Activated CD8-positive, alpha-beta T cell treated with anti-CD3 and anti-CD28 coated beads for 36 hours (primary cell): ENCODE data around the gene EYA4. TPM values are rescaled to one million over a fixed set of nuclear protein-coding genes. Genes with fewer than 3 reads are reported as not detected.

Experiments
- ATAC-seq: fragments of 200-7000 bp; cut with Tn5 transposase; one replicate; pipeline ENCODE4 v1.10.0; 2021; ENCODE audit warnings: mild to moderate bottlenecking, moderate library complexity
- CTCF ChIA-PET: fragments of 350-600 bp; sonication (Branson Sonifier 250); formaldehyde crosslinking; loops from one replicate; lab custom pipeline; 2021; ENCODE audit warnings: antibody characterized with exemption; lab: Charles Lee
- POLR2A ChIA-PET: fragments of 350-600 bp; sonication (Branson Sonifier 250); formaldehyde crosslinking; loops from one replicate; lab custom pipeline; 2021; ENCODE audit warnings: antibody characterized with exemption; lab: Charles Lee
- DNase-seq: peaks from one replicate; pipeline ENCODE4 v3.0.0-alpha.2; 2020
- H3K27ac Mint-ChIP-seq: one replicate; pipeline ENCODE4 v1.8.0; 2021; ENCODE audit warnings: mild to moderate bottlenecking, mixed read lengths
- H3K27me3 Mint-ChIP-seq: one replicate; pipeline ENCODE4 v1.8.0; 2021; ENCODE audit warnings: mixed read lengths
- H3K36me3 Mint-ChIP-seq: one replicate; pipeline ENCODE4 v1.8.0; 2021; ENCODE audit warnings: low read depth, mixed read lengths
- H3K4me1 Mint-ChIP-seq: one replicate; pipeline ENCODE4 v1.8.0; 2021; ENCODE audit warnings: low read depth, mixed read lengths
- H3K4me3 Mint-ChIP-seq: one replicate; pipeline ENCODE4 v1.8.0; 2021; ENCODE audit warnings: mild to moderate bottlenecking, moderate library complexity, mixed read lengths
- H3K9me3 Mint-ChIP-seq: one replicate; pipeline ENCODE4 v1.8.0; 2021; ENCODE audit warnings: mixed read lengths
- CTCF ChIP-seq: fragments of 200-600 bp; IDR thresholded peaks from one replicate; pipeline ENCODE4 v1.8.0; 2022; ENCODE audit warnings: antibody characterized with exemption, mild to moderate bottlenecking
- intact Hi-C: fragments of 100-400 bp; cut with micrococcal nuclease; formaldehyde crosslinking; loops from one replicate; pipeline ENCODE4 v1.10.0; 2022
- total RNA-seq, 2 experiments: library from RNA; stranded (reverse); gene quantifications; one replicate each; pipeline ENCODE4 v1.2.3, GENCODE V29; 2021

The EYA4 gene
- total RNA-seq, 2 experiments from 2014 or later = not detected

- ChIA-PET CTCF (no interaction called here), POLR2A (no interaction called here)
- intact Hi-C loops = no loop called here
- no peaks in the 10 kb centered on the region for H3K9me3 Mint-ChIP-seq
- DNase-seq (no peak), ATAC-seq (no peak)
- peaks cover 7% of the 10 kb centered on the region for H3K27me3 Mint-ChIP-seq
- no peak for TF ChIP-seq CTCF
- H3K4me3 Mint-ChIP-seq = no peak overlapping the region
- no peaks in the 10 kb centered on the region for H3K4me1 Mint-ChIP-seq
- H3K27ac Mint-ChIP-seq = no peak overlapping the region
- no peaks in the 10 kb centered on the region for H3K36me3 Mint-ChIP-seq
Observed at GRCh38 chr6:133546098-133546497, 304.9 kb downstream of the EYA4 start.

- ChIA-PET CTCF (interaction anchor here (0.6 kb wide), 1 partner anchor 457 kb away, joined by 3 read pairs; no protein-coding TSS in a partner anchor), POLR2A (no interaction called here)
- peaks cover 7% of the 10 kb centered on the region for H3K27me3 Mint-ChIP-seq
- ATAC-seq (no peak), DNase-seq (peak; percentile 7)
- no peak overlapping the region for H3K27ac Mint-ChIP-seq
- no peaks in the 10 kb centered on the region for H3K36me3 Mint-ChIP-seq
- no peak overlapping the region for H3K4me3 Mint-ChIP-seq
- no peak for TF ChIP-seq CTCF
- intact Hi-C loops = no loop called here
- H3K9me3 Mint-ChIP-seq = no peaks in the 10 kb centered on the region
- no peaks in the 10 kb centered on the region for H3K4me1 Mint-ChIP-seq
Observed at GRCh38 chr6:133547136-133547535, 306.0 kb downstream of the EYA4 start.

DNA sequence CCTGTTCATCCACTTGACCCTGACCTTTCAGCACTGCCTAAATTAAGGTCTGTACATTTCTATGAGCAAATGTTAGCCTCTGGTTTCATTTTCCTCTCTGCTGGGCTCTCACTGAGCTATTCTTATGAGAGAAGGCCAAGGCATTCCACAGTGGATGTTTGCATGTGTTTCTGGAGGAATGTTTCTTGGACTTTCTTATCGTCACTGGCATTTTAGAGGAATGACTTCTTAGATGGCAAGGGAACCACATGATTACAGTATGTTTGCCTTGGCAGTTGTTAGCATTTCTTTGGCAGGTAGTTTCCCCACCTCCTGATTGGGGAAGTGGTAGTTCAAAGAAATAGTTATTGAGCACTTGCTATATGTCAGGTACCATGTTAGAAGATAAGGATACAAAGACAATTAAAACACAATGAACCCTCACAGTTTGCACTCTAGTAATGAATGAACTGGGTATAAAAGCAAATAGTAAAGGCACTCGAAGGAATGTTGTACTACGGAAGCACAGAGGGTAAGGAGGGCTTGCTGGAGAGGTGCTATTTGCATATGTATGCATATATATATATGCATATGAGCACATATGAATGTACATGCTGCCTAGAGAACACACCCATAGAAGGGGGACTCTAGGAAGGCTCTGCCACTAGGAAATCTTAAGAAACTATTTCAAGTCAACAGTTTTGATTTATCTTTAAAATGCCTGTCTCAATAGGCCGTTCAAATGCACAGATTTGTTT is 307.4 kb downstream of the EYA4 start:
- H3K27me3 Mint-ChIP-seq = peaks cover 2% of the 10 kb centered on the region
- intact Hi-C loops = no loop called here
- H3K4me1 Mint-ChIP-seq = no peaks in the 10 kb centered on the region
- no peak for TF ChIP-seq CTCF
- H3K9me3 Mint-ChIP-seq = no peaks in the 10 kb centered on the region
- H3K36me3 Mint-ChIP-seq = no peaks in the 10 kb centered on the region
- no peak for ATAC-seq
- DNase-seq = no peak
- H3K27ac Mint-ChIP-seq = no peak overlapping the region
- POLR2A ChIA-PET = no interaction called here
- no peak overlapping the region for H3K4me3 Mint-ChIP-seq
- CTCF ChIA-PET = no interaction called here

DNA sequence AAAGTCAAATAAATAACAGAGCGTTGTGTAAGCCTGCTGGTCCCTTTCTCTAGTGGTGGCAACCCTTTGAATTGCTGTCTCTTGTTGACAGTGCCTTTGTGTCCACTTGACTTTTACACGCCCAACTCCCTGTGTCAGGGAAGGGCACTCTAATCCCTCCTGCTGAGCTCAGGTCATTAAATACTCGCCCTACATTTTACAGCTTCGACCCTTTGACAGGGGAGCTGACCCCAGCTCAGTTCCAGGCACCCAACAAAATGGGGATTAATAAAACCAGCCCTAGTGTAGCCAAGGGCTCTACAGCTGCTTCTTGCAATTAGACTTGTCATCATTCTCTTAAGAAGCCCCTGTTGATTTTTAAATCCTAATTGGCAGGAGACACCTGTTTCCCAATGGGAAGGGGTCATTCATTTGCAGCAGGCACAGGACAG is 308.2 kb downstream of the EYA4 start:
- DNase-seq (no peak), ATAC-seq (no peak)
- H3K9me3 Mint-ChIP-seq = no peaks in the 10 kb centered on the region
- no peaks in the 10 kb centered on the region for H3K36me3 Mint-ChIP-seq
- POLR2A ChIA-PET = no interaction called here
- no peak overlapping the region for H3K4me3 Mint-ChIP-seq
- no peak overlapping the region for H3K27ac Mint-ChIP-seq
- CTCF ChIA-PET = no interaction called here
- TF ChIP-seq CTCF = no peak
- H3K27me3 Mint-ChIP-seq = peaks cover 2% of the 10 kb centered on the region
- H3K4me1 Mint-ChIP-seq = no peaks in the 10 kb centered on the region
- intact Hi-C loops = no loop called here

- no peak overlapping the region for H3K4me3 Mint-ChIP-seq
- CTCF ChIA-PET = no interaction called here
- peaks cover 2% of the 10 kb centered on the region for H3K27me3 Mint-ChIP-seq
- H3K27ac Mint-ChIP-seq = no peak overlapping the region
- POLR2A ChIA-PET = no interaction called here
- TF ChIP-seq CTCF = no peak
- no peak for DNase-seq
- H3K36me3 Mint-ChIP-seq = no peaks in the 10 kb centered on the region
- no peaks in the 10 kb centered on the region for H3K9me3 Mint-ChIP-seq
- no peaks in the 10 kb centered on the region for H3K4me1 Mint-ChIP-seq
- no peak for ATAC-seq
- intact Hi-C loops = no loop called here
Observed at GRCh38 chr6:133550026-133550425, 308.9 kb downstream of the EYA4 start.
